Parathyroid adenoma (tissue), 2 donors: Measurements from ENCODE around the gene BTF3.
A peak's percentile ranks its signal among the peaks of the same experiment; 100 is the strongest.
"Not testable (repeated sequence)": the region's sequence is repeated elsewhere in the genome, so short reads cannot be mapped to it uniquely, and the experiment has no call there.

Experiments used
- H2AFZ ChIP-seq: fragments of 300-600 bp; sonication (generic); one replicate; pipeline ENCODE4 v1.7.0; 2017; ENCODE audit warnings: antibody characterized with exemption, mild to moderate bottlenecking
- H3K27ac ChIP-seq: fragments of 300-600 bp; sonication (generic); one replicate; pipeline ENCODE4 v1.7.0; 2017
- H3K27me3 ChIP-seq: fragments of 300-600 bp; sonication (generic); one replicate; pipeline ENCODE4 v1.7.0; 2017; ENCODE audit warnings: low read length; ENCODE audit not compliant: control insufficient read depth, insufficient read depth
- H3K36me3 ChIP-seq: fragments of 300-600 bp; sonication (generic); one replicate; pipeline ENCODE4 v1.7.0; 2017; ENCODE audit warnings: low read length; ENCODE audit not compliant: control insufficient read depth, insufficient read depth
- H3K4me1 ChIP-seq: fragments of 300-600 bp; sonication (generic); one replicate; pipeline ENCODE4 v1.7.0; 2017; ENCODE audit warnings: control low read depth
- H3K4me2 ChIP-seq: fragments of 300-600 bp; sonication (generic); one replicate; pipeline ENCODE4 v1.7.0; 2017; ENCODE audit warnings: low read length
- H3K4me3 ChIP-seq: fragments of 300-600 bp; sonication (generic); one replicate; pipeline ENCODE4 v1.7.0; 2017; ENCODE audit warnings: low read depth, low read length
- H3K79me2 ChIP-seq: fragments of 300-600 bp; sonication (generic); one replicate; pipeline ENCODE4 v1.7.0; 2017; ENCODE audit warnings: control low read depth
- H3K9ac ChIP-seq: fragments of 300-600 bp; sonication (generic); one replicate; pipeline ENCODE4 v1.7.0; 2017; ENCODE audit warnings: mild to moderate bottlenecking
- H3K9me3 ChIP-seq: fragments of 300-600 bp; sonication (generic); one replicate; pipeline ENCODE4 v1.7.0; 2017; ENCODE audit warnings: low read length; ENCODE audit not compliant: control insufficient read depth
- TF ChIP-seq, protein P1 (sequence below): fragments of 300-600 bp; sonication (generic); IDR thresholded peaks from one replicate; pipeline ENCODE4 v1.7.0; 2017; ENCODE audit warnings: antibody characterized with exemption, mild to moderate bottlenecking
- donor health status: primary hyperparathyroidism.

The BTF3 gene

DNA sequence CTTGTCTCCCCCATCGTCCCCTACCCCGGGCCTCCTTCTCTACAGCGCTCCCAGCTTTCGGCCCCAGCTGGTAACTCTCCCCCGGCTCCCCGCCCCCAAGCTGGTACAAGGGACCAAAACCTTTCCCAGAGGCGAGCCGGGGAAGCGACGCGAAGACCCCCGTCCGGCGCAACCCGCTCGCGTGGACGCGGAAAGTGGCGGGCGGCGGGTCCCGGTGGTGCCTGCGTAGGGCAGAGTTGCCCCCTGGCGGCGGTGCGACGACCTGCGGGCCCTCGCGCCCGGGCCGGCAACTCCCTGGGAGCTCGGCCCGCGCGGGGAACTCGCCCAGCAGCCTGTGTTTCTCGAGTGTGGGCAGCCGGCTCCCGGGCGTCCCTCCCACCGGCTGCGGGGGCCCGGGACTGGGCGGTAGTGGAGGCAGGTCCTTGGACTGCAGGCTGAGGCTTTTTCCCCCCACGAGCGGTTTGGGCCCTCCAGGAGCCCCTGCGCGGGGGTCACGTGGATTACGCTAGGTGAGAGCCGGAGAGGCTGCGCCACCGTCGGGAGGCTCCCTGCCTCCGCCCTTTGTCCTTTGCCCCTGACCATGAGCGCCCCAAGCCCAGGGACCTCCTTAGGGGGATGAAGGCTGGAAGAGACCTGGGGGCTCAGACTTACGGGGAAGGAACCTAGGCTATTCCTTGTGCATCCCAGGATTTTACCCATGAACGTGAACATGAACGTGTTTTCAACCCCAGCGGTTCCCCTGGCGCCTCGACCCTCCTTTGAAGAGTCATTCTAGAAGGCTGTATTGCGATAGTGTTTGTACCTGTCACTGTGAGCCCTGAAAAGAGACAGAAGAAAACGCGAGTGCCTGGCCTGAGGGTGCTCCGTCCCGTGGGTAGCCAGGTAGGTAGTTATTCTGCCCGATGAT is 46.8 kb upstream of the BTF3 start:
- no peaks in the 10 kb centered on the region for H3K36me3 ChIP-seq
- peaks cover 23% of the 10 kb centered on the region for H3K27me3 ChIP-seq
- no peaks in the 10 kb centered on the region for H3K9me3 ChIP-seq
- H3K27ac ChIP-seq = no peak overlapping the region
- no peak overlapping the region for H2AFZ ChIP-seq
- TF ChIP-seq, protein P1, sequence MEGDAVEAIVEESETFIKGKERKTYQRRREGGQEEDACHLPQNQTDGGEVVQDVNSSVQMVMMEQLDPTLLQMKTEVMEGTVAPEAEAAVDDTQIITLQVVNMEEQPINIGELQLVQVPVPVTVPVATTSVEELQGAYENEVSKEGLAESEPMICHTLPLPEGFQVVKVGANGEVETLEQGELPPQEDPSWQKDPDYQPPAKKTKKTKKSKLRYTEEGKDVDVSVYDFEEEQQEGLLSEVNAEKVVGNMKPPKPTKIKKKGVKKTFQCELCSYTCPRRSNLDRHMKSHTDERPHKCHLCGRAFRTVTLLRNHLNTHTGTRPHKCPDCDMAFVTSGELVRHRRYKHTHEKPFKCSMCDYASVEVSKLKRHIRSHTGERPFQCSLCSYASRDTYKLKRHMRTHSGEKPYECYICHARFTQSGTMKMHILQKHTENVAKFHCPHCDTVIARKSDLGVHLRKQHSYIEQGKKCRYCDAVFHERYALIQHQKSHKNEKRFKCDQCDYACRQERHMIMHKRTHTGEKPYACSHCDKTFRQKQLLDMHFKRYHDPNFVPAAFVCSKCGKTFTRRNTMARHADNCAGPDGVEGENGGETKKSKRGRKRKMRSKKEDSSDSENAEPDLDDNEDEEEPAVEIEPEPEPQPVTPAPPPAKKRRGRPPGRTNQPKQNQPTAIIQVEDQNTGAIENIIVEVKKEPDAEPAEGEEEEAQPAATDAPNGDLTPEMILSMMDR = peak; percentile 32
- no peak overlapping the region for H3K4me2 ChIP-seq
- no peak overlapping the region for H3K9ac ChIP-seq
- H3K4me1 ChIP-seq = no peaks in the 10 kb centered on the region
- H3K4me3 ChIP-seq = no peak overlapping the region
- no peaks in the 10 kb centered on the region for H3K79me2 ChIP-seq

DNA sequence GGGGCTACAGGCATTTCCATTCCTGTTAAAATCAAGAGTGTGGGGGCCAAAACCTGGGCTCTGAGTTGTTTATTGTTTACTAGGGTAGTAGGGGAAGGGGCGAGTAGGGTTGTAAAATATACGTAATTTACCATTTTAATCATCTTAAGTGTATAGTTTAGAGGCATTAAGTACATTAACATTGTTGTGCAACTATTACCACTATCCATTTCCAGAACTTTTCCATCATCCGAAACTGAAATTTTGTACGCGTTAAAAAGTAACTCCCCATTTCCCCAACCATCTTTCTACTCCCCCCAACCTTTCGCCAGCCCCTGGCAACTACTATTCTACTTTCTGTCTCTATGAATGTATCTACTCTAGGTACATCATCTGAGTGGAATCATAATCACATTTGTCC is 46.0 kb upstream of the BTF3 start:
- Histone ChIP-seq H2AFZ (no peak overlapping the region), H3K27ac (no peak overlapping the region), H3K4me3 (no peak overlapping the region), H3K9ac (no peak overlapping the region), H3K4me1 (no peaks in the 10 kb centered on the region), H3K79me2 (no peaks in the 10 kb centered on the region), H3K4me2 (no peak overlapping the region), H3K27me3 (peaks cover 21% of the 10 kb centered on the region), H3K36me3 (no peaks in the 10 kb centered on the region), H3K9me3 (no peaks in the 10 kb centered on the region)
- TF ChIP-seq, protein P1 = no peak

DNA sequence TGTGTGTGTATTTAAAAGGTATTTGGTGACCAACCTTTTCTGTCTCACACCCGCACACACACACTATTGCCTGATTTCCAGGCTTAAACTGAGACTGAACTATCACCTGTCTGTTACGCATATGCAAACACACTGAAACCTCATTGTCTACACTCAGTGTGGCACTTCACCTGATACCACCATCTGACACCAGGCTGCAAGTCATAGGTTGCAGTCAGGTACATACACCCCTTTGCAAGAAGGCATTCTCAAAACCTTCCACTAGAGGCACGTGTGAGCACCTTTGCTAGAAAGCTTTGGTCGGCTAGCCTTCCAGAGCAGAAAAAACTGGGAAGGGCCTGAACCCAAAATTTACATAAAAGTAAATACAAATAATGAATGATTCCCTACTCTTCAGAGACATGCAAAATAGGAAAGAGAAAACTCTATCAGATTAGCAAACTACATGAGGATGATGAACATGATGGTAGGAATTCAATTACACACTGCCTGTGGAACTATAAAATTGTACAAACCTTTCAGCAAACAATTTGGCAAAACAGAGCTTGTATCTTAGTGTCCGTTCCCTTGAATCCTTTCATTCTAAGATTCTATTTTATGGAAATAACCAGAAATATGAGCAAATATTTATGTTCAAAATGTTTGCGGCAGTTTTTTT is 43.7 kb upstream of the BTF3 start:
- TF ChIP-seq, protein P1 = peak; percentile 55
- H3K9me3 ChIP-seq = no peaks in the 10 kb centered on the region
- H3K4me1 ChIP-seq = no peaks in the 10 kb centered on the region
- H3K27me3 ChIP-seq = peaks cover 11% of the 10 kb centered on the region
- H3K79me2 ChIP-seq = no peaks in the 10 kb centered on the region
- no peak overlapping the region for H3K9ac ChIP-seq
- H3K36me3 ChIP-seq = no peaks in the 10 kb centered on the region
- no peak overlapping the region for H2AFZ ChIP-seq
- H3K27ac ChIP-seq = no peak overlapping the region
- no peak overlapping the region for H3K4me3 ChIP-seq
- no peak overlapping the region for H3K4me2 ChIP-seq

DNA sequence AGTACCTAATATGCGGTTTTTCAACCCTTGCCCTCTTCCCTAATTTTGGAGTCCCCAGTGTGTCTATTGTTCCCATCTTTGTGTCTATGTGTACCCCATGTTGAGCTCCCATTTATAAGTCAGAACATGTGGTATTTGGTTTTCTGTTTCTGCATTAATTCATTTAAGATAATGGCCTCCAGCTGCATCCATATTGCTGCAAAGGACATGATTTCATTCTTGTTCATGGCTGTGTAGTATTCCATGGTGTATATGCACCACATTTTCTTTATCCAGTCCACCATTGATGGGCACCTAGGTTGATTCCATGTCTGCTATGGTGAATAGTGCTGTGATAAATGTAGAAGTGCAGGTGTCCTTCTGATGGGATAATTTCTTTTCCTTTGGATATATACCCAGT is 41.8 kb upstream of the BTF3 start:
- H3K4me1 ChIP-seq, H2AFZ ChIP-seq, H3K27me3 ChIP-seq, H3K27ac ChIP-seq, H3K36me3 ChIP-seq, H3K4me3 ChIP-seq, H3K79me2 ChIP-seq, H3K9me3 ChIP-seq, H3K4me2 ChIP-seq, H3K9ac ChIP-seq: not testable (repeated sequence)

DNA sequence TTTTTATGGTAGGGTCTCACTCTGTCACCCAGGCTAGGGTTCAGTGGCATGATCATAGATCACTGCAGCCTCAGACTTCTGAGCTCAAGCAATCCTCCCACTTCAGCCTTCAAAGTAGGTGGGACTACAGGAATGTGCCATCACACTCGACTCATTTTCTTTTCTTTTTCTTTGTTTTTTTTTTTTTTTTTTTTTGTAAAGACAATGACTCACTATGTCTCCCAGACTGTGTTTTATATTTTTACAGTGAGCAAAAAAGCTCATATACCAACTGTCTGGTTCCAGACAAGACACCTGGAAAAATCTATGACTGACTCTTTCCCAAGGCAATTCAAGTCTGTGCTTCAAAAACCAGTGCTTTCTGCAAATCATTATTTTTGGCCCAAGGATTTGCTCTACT is 38.9 kb upstream of the BTF3 start:
- TF ChIP-seq, protein P1 = no peak
- Histone ChIP-seq H3K27me3 (no peaks in the 10 kb centered on the region), H3K27ac (no peak overlapping the region), H3K4me2 (no peak overlapping the region), H3K36me3 (no peaks in the 10 kb centered on the region), H3K4me3 (no peak overlapping the region), H3K79me2 (no peaks in the 10 kb centered on the region), H2AFZ (no peak overlapping the region), H3K9ac (no peak overlapping the region), H3K4me1 (no peaks in the 10 kb centered on the region), H3K9me3 (no peaks in the 10 kb centered on the region)
